Adrenal gland (tissue), 12 donors: Measurements from ENCODE around the gene REEP1. TPM values are rescaled to one million over a fixed set of nuclear protein-coding genes. Genes with fewer than 3 reads are reported as not detected.

Experiments
- DNase-seq, 7 donors: peaks; one replicate each; pipeline ENCODE4 v3.0.0-alpha.2; 2019 to 2020
- H3K27ac ChIP-seq, 5 donors: fragments of 200-600 bp; sonication (generic) in 4 of 5; 1 replicate in 3 of 5; 2 replicates in 2 of 5; pipeline versions ENCODE4 v1.5.1 to v1.8.0; 2016 to 2020; ENCODE audit warnings: mild to moderate bottlenecking in 1 of 5
- H3K27me3 ChIP-seq: fragments of 200-600 bp; 2 replicates; pipeline ENCODE4 v1.8.0; 2021
- H3K36me3 ChIP-seq, 2 donors: fragments of 200-600 bp; replicated peaks in 1 of 2; 1 replicate in 1 of 2; 2 replicates in 1 of 2; pipeline versions ENCODE4 v1.5.1 to v1.8.0; 2018 to 2022
- H3K4me1 ChIP-seq, 2 donors: fragments of 200-600 bp; replicated peaks in 1 of 2; 1 replicate in 1 of 2; 2 replicates in 1 of 2; pipeline versions ENCODE4 v1.5.1 to v1.8.0; 2018 to 2021
- H3K4me3 ChIP-seq, 4 donors: fragments of 200-600 bp; sonication (generic) in 3 of 4; one replicate each; pipeline ENCODE4 v1.5.1; 2016 to 2018
- H3K9me3 ChIP-seq, 3 donors: fragments of 200-600 bp; sonication (generic) in 1 of 3; replicated peaks in 1 of 3; 1 replicate in 2 of 3; 2 replicates in 1 of 3; pipeline versions ENCODE4 v1.5.1 to v1.8.0; 2016 to 2021
- POLR2A ChIP-seq, 2 donors: fragments of 450-650 bp; IDR thresholded peaks; one replicate each; pipeline ENCODE4 v1.6.1; 2017; ENCODE audit warnings: antibody characterized with exemption in 2 of 2, mild to moderate bottlenecking in 2 of 2, moderate library complexity in 1 of 2
- WGBS, 4 donors: extraction: QIAGEN DNeasy Blood & Tissue Kit in 2 of 4; methylation state at CpG; one replicate each; pipeline versions ENCODE4 v1.1.5 to v1.1.7; 2013 to 2017; 5-methylcytosine and 5-hydroxymethylcytosine counted together
- intact Hi-C, 2 donors: fragments of 100-400 bp; cut with DNase I; formaldehyde crosslinking; loops; one replicate each; pipeline versions ENCODE4 v1.14.1 to v1.15.0; 2022 to 2023
- polyA plus RNA-seq, 3 donors: library from polyadenylated mRNA; stranded (reverse); fragments of 200-250 nt in 2 of 3; fragments of 350-450 nt in 1 of 3; fragmentation: Illumina TruSeq in 1 of 3; extraction: RNeasy Lipid Tissue Mini Kit (QIAGEN cat#74804) in 1 of 3; gene quantifications; one replicate each; pipeline ENCODE4 v1.2.3, GENCODE V29; 2013 to 2014
- total RNA-seq, 9 donors: library from RNA; depleted of rRNA in 4 of 9; stranded (reverse); fragments of >200 nt in 4 of 9; fragments of 120-200 nt in 1 of 9; fragmentation: NEBNext Ultra II Directional in 1 of 9; extraction: Animal tissue kit (Norgen Biotek cat#: 25700) in 1 of 9; gene quantifications; one replicate each; pipeline versions ENCODE4 v1.1.0 to v1.2.4, GENCODE V29; 2013 to 2023
- TF ChIP-seq, protein P1 (sequence below), 6 experiments: fragments of 450-650 bp in 4 of 6; fragments of 200-600 bp in 2 of 6; sonication (generic) in 1 of 6; IDR thresholded peaks; 1 replicate in 5 of 6; 2 replicates in 1 of 6; pipeline versions ENCODE4 v1.5.1 to v1.8.0; 2016 to 2021; ENCODE audit warnings: antibody characterized with exemption in 6 of 6, mild to moderate bottlenecking in 2 of 6, moderate library complexity in 1 of 6
- donor health status: healthy with polysubstance abuse.
- donor health status: Bipolar disorder and iron deficiency.
- donor health status: DM: yes; HTN: yes; CAD: no.
- donor health status: DM: no; HTN: no; CAD: no.
- donor health status: DM: no; HTN: no; CAD: no.
- donor health status: DM: yes; HTN: yes; CAD: no.

Gene REEP1
- total and polyA plus RNA-seq, 12 donors, result 0.36 to 9.3 (median 3.1) TPM

DNA sequence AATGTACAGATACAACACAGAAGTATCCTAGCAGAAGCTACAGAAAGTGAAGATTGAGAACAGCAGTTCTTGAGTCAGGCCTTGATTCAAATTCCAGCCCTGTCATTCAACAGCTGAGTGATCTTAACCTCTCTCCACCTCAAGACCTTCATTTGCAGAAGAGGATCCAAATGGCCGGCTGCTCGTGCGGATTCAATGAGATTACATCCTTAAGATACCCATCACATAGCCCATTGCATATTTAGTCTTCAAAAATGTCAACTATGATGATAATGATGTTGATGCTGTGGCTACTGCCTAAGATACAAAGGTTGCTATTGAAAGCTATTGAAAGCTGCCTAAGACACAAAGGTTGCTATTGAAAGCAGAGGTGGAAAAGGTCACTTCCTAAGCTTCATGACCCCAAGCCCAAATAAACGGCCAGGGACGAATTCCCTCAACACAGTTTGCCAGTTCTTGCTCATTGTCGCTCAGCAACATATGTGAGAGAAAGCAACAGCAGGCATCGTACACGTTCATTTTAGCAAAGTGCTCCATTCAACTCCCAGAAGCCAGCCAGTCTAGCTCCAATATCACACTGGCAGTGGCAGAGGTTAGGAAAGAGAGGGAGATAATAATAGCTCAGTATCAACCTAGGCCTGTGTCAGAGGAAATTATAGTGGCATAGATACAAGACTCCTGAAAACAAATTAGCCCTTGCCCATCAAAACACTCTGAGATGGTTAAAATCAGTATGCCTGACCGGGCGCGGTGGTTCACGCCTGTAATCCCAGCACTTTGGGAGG lies 102.0 kb downstream of the REEP1 start:
- TF ChIP-seq, protein P1, sequence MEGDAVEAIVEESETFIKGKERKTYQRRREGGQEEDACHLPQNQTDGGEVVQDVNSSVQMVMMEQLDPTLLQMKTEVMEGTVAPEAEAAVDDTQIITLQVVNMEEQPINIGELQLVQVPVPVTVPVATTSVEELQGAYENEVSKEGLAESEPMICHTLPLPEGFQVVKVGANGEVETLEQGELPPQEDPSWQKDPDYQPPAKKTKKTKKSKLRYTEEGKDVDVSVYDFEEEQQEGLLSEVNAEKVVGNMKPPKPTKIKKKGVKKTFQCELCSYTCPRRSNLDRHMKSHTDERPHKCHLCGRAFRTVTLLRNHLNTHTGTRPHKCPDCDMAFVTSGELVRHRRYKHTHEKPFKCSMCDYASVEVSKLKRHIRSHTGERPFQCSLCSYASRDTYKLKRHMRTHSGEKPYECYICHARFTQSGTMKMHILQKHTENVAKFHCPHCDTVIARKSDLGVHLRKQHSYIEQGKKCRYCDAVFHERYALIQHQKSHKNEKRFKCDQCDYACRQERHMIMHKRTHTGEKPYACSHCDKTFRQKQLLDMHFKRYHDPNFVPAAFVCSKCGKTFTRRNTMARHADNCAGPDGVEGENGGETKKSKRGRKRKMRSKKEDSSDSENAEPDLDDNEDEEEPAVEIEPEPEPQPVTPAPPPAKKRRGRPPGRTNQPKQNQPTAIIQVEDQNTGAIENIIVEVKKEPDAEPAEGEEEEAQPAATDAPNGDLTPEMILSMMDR (IDR thresholded peaks at IDR 0.05), result no peak
- TF ChIP-seq POLR2A (IDR thresholded peaks at IDR 0.05), result no peak
- intact Hi-C loops, result no loop called here
- H3K27me3 ChIP-seq, result no peaks in the 10 kb centered on the region
- no peak overlapping the region for H3K27ac ChIP-seq
- WGBS, 4 donors, result 67 to 84% (median 81%) methylated on average over 11 to 12 of the region's 12 CpGs
- no peaks in the 10 kb centered on the region for H3K36me3 ChIP-seq
- no peaks in the 10 kb centered on the region for H3K4me1 ChIP-seq
- no peak overlapping the region for H3K4me3 ChIP-seq
- no peaks in the 10 kb centered on the region for H3K9me3 ChIP-seq
- DNase-seq, result no peak

DNA sequence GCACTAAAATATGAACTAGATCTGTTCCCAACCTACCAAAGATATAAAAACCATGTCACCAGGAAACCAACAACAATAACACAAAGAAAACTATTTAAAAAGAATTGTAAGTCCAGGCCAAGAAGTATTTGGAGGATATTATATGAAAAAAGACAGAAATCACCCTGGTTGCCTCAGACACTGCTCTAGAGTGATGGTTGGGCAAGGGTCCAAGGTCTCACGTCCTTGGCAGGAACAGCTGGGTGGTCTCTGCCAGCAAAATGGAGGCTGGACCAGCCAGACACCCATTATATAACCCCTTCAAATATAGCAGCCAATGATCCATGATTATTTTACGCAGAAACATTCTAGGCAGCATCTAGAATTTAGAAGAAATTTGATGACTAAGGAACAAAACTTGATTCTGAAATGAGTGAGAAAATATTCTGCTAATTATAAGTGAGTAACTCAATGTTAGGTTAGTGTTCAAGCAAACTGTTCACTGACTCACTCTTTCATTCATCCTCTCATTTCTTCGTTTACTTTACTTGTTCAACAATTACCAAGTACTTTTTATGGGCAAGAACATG lies 102.8 kb downstream of the REEP1 start:
- TF ChIP-seq, protein P1 (IDR thresholded peaks at IDR 0.05), result no peak
- no peak for TF ChIP-seq POLR2A (IDR thresholded peaks at IDR 0.05)
- H3K36me3 ChIP-seq, result no peaks in the 10 kb centered on the region
- H3K4me3 ChIP-seq, result no peak overlapping the region
- H3K4me1 ChIP-seq, result no peaks in the 10 kb centered on the region
- H3K9me3 ChIP-seq, result no peaks in the 10 kb centered on the region
- 58 to 70% (median 61%) methylated on average over 3 of the region's 3 CpGs for WGBS, 4 donors
- intact Hi-C loops, result no loop called here
- no peak overlapping the region for H3K27ac ChIP-seq
- H3K27me3 ChIP-seq, result no peaks in the 10 kb centered on the region
- no peak for DNase-seq

DNA sequence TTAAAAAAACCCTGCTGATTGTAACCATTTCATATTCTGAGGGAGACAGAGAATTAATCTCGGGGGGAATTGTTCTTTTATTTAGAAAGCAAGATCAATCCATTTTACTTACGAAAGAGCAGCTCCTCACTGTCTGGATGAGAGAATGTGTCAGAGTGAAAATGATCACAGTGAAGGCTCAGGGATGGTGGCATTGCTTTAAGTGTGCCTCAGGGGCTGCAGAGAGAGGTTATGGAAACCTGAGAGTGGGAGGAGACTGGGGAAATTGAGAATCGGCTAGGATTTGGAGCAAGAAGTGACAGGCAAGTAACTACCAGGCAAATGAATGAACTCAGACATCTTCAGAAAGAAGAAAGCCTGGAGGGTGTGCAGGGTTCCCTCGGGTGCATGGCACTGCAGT lies 104.0 kb downstream of the REEP1 start:
- TF ChIP-seq POLR2A (IDR thresholded peaks at IDR 0.05), result no peak
- TF ChIP-seq, protein P1 (IDR thresholded peaks at IDR 0.05), result no peak
- peak in 1 of 7 donors; percentile 25 for DNase-seq
- Histone ChIP-seq H3K4me1 (no peaks in the 10 kb centered on the region), H3K4me3 (no peak overlapping the region), H3K27ac (no peak overlapping the region), H3K9me3 (no peaks in the 10 kb centered on the region), H3K27me3 (no peaks in the 10 kb centered on the region), H3K36me3 (no peaks in the 10 kb centered on the region)
- intact Hi-C loops, result no loop called here
- 48 to 79% (median 64%) methylated on average over 4 of the region's 4 CpGs for WGBS, 4 donors

DNA sequence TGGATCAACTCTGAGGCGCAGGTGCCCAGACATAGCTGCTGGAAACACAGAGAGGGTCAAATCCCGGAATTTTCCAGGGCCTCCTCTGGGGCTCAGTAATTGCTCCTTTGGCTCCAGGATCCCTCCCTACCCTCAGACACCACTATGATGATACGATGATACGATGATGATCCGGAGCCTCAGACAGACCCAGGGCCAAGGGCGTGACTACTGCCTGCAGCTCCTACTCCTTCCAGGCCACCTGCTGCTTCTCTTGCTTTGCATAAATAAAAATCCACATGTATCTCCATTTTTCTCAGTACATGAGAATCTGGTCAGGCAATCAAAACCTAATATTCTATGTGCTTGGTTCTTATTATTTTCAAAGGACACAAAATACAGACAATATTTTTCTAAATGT lies 104.5 kb downstream of the REEP1 start:
- WGBS, 4 donors, result 85 to 89% (median 87%) methylated on average over 5 to 6 of the region's 6 CpGs
- no peaks in the 10 kb centered on the region for H3K4me1 ChIP-seq
- no peak overlapping the region for H3K4me3 ChIP-seq
- no peak overlapping the region for H3K27ac ChIP-seq
- TF ChIP-seq, protein P1 (IDR thresholded peaks at IDR 0.05), result no peak
- no peak for TF ChIP-seq POLR2A (IDR thresholded peaks at IDR 0.05)
- intact Hi-C loops, result no loop called here
- DNase-seq, result no peak
- H3K9me3 ChIP-seq, result no peaks in the 10 kb centered on the region
- H3K27me3 ChIP-seq, result no peaks in the 10 kb centered on the region
- no peaks in the 10 kb centered on the region for H3K36me3 ChIP-seq
